K562 (cell line): Measurements from ENCODE around the gene KCP. TPM values are rescaled to one million over a fixed set of nuclear protein-coding genes. Genes with fewer than 3 reads are reported as not detected.

Source experiments
- ARNT ChIP-seq, 2 experiments: fragments of 450-650 bp; IDR thresholded peaks; 2 replicates each; pipeline ENCODE4 v1.6.1; 2016; ENCODE audit warnings: mild to moderate bottlenecking in 1 of 2
- CBFA2T2 ChIP-seq: fragments of 450-650 bp; conservative IDR thresholded peaks from 2 replicates; pipeline ENCODE4 v1.6.1; 2017; ENCODE audit warnings: mild to moderate bottlenecking
- CBX1 ChIP-seq: sonication (generic); IDR thresholded peaks from 2 replicates; pipeline ENCODE4 v1.6.1; 2016; ENCODE audit warnings: antibody characterized with exemption, low read depth, mild to moderate bottlenecking
- CSDE1 ChIP-seq, 2 experiments: fragments of 450-650 bp; IDR thresholded peaks; 2 replicates each; pipeline ENCODE4 v1.6.1; 2016; ENCODE audit warnings: mild to moderate bottlenecking in 1 of 2
- FOS ChIP-seq: IDR thresholded peaks from 3 replicates; pipeline ENCODE4 v1.6.1; 2011; ENCODE audit not compliant: insufficient read length; ENCODE audit errors: extremely low read depth
- HDAC3 ChIP-seq: fragments of 450-650 bp; IDR thresholded peaks from 2 replicates; pipeline ENCODE4 v1.6.1; 2018; ENCODE audit warnings: borderline replicate concordance, mild to moderate bottlenecking, moderate library complexity; ENCODE audit not compliant: partially characterized antibody
- HNRNPK ChIP-seq: fragments of 200-400 bp; formaldehyde crosslinking; IDR thresholded peaks from one replicate; pipeline ENCODE4 v1.6.1; 2018; ENCODE audit warnings: mild to moderate bottlenecking, low read depth, low read length; ENCODE audit not compliant: poor library complexity, severe bottlenecking
- KAT7 ChIP-seq: sonication (generic); formaldehyde crosslinking; IDR thresholded peaks from 2 replicates; pipeline ENCODE4 v1.8.0; 2022; ENCODE audit warnings: missing genetic modification reagents, mild to moderate bottlenecking, borderline replicate concordance
- MYC ChIP-seq, 2 experiments: fragments of 250-450 bp in 1 of 2; sonication (Bioruptor Pico) in 1 of 2; IDR thresholded peaks; 2 replicates each; pipeline versions ENCODE4 v1.5.1 to v1.6.1; 2012 to 2021; ENCODE audit warnings: low read depth in 2 of 2, borderline replicate concordance in 1 of 2, improper control_type of control experiment in 1 of 2, low read length in 1 of 2, mild to moderate bottlenecking in 1 of 2, moderate library complexity in 1 of 2
- POLR2G ChIP-seq: fragments of 200-400 bp; formaldehyde crosslinking; IDR thresholded peaks from 2 replicates; pipeline ENCODE4 v1.6.1; 2017; ENCODE audit warnings: low read depth, mild to moderate bottlenecking, antibody characterized with exemption, low read length, moderate library complexity
- SRF ChIP-seq, 2 experiments: fragments of 250-450, 450-650 bp in 1 of 2; sonication (Bioruptor Pico) in 1 of 2; sonication (generic) in 1 of 2; formaldehyde crosslinking; IDR thresholded peaks; 2 replicates each; pipeline versions ENCODE4 v1.5.0 to v1.5.1; 2020 to 2022; ENCODE audit warnings: mild to moderate bottlenecking in 1 of 2, missing genetic modification reagents in 1 of 2
- SRSF7 ChIP-seq: fragments of 200-400 bp; formaldehyde crosslinking; optimal IDR thresholded peaks from 2 replicates; pipeline ENCODE3; 2017; ENCODE audit warnings: mild to moderate bottlenecking, low read depth, low read length
- USF2 ChIP-seq: sonication (generic); formaldehyde crosslinking; IDR thresholded peaks from 2 replicates; pipeline ENCODE4 v1.5.0; 2020; ENCODE audit warnings: missing genetic modification reagents
- VEZF1 ChIP-seq: fragments of 200-800 bp; sonication (Bioruptor generic); IDR thresholded peaks from 2 replicates; pipeline ENCODE4 v1.6.1; 2017; ENCODE audit warnings: missing genetic modification characterization, missing compliant biosample characterization
- ZFP91 ChIP-seq: sonication (generic); formaldehyde crosslinking; IDR thresholded peaks from 2 replicates; pipeline ENCODE4 v1.8.0; 2022; ENCODE audit warnings: mild to moderate bottlenecking, missing genetic modification reagents
- ZNF133 ChIP-seq: fragments of 250-450 bp; sonication (Bioruptor Pico); IDR thresholded peaks from 2 replicates; pipeline ENCODE4 v1.4.0; 2020; ENCODE audit warnings: mild to moderate bottlenecking
- ZNF232 ChIP-seq: sonication (generic); formaldehyde crosslinking; IDR thresholded peaks from 2 replicates; pipeline ENCODE4 v1.8.0; 2022; ENCODE audit warnings: mild to moderate bottlenecking, missing genetic modification reagents
- polyA plus RNA-seq, 8 experiments: library from polyadenylated mRNA; depleted of rRNA in 4 of 8; stranded (reverse) in 5 of 8; unstranded in 3 of 8; fragments of >200 nt; fragmentation: Nextera tagmentation in 2 of 8; fragmentation: Illumina TruSeq in 1 of 8; extraction: Ambion mirVana in 2 of 8; extraction: Trizol in 1 of 8; gene quantifications; 2 replicates each; pipeline versions ENCODE4 v1.2.1 to v1.2.3, GENCODE V29; 2011 to 2014; ENCODE audit warnings: inconsistent platforms in 1 of 8, missing spikeins in 1 of 8
- total RNA-seq, 7 experiments: library from RNA; depleted of rRNA in 6 of 7; stranded (reverse); fragments of >200 nt in 6 of 7; fragmentation: Illumina TruSeq in 2 of 7; extraction: Trizol in 2 of 7; gene quantifications; 2 replicates each; pipeline versions ENCODE4 v1.2.1 to v1.2.3, GENCODE V29; 2011 to 2021; ENCODE audit warnings: low replicate concordance in 1 of 7
- TF ChIP-seq, protein P1 (sequence below), 2 experiments: IDR thresholded peaks; 2 replicates each; pipeline ENCODE4 v1.6.1; 2012; ENCODE audit warnings: improper control_type of control experiment in 2 of 2, low read depth in 2 of 2, low read length in 2 of 2, borderline replicate concordance in 1 of 2
- TF ChIP-seq, protein P2 (sequence below): fragments of 250-450 bp; sonication (Bioruptor Pico); IDR thresholded peaks from 2 replicates; pipeline ENCODE4 v1.5.0; 2021

The KCP gene
- total and polyA plus RNA-seq, 9 of the 15 experiments (the other 6 are each of a cell fraction or from before 2014, with no cell fraction given), result 0.06 to 0.17 (median 0.12) TPM; not detected in 3

DNA sequence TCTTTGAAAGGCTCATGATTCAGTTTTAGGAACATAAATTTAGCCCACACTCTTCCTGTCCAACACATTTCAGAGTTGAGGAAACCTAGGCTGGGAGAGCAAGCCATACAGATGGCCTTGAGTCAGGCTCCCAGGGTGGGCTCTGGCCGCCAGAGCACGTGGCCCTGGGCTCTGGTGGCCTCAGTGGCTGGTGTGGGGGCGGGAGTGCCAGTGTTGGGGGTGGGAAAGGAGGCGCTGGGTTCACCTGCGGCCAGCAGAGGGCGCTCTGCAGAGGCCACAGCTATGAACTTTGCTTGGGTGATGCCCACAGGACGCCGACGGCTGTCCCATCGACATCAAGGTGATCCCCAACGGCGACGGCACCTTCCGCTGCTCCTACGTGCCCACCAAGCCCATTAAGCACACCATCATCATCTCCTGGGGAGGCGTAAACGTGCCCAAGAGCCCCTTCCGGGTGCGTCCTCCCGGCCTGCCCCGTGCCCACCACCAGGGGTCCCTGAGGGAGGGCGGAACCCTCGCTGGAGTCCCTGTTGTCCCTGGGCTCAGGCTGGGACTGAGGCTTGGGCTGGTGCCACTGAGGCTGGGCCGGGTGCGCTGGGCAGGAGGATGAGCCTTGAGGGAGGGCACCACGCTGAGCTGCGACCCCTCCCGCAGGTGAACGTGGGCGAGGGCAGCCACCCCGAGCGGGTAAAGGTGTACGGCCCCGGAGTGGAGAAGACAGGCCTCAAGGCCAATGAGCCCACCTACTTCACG lies 68.4 kb downstream of the KCP start (continued):
- TF ChIP-seq CBFA2T2 (no peak), SRF (CRISPR knock-in tag; IDR thresholded peaks at IDR 0.05) (no peak), CBX1 (0 out of 2 replicates have a peak, but pooled peaks have one; percentile 40), ZFP91 (no peak), HDAC3 (no peak), KAT7 (no peak; the same call in 1 of the 2 replicates), SRSF7 (no peak), ZNF133 (CRISPR knock-in tag) (no peak), MYC (IDR thresholded peaks at IDR 0.05; ENCODE audit: low read depth, low read length) (peak; percentile 55; the same call in 1 of the 2 replicates), MYC (CRISPR knock-in tag; IDR thresholded peaks at IDR 0.05; ENCODE audit: borderline replicate concordance, low read depth) (no peak), VEZF1 (CRISPR knock-in tag) (peak; percentile 62), HNRNPK (no peak), FOS (no peak), USF2 (CRISPR knock-in tag) (peak; percentile 44), CSDE1 (IDR thresholded peaks at IDR 0.05) (no peak), ZNF232 (no peak), ARNT (IDR thresholded peaks at IDR 0.05) (no peak), POLR2G (peak; percentile 81)
- TF ChIP-seq, protein P1, sequence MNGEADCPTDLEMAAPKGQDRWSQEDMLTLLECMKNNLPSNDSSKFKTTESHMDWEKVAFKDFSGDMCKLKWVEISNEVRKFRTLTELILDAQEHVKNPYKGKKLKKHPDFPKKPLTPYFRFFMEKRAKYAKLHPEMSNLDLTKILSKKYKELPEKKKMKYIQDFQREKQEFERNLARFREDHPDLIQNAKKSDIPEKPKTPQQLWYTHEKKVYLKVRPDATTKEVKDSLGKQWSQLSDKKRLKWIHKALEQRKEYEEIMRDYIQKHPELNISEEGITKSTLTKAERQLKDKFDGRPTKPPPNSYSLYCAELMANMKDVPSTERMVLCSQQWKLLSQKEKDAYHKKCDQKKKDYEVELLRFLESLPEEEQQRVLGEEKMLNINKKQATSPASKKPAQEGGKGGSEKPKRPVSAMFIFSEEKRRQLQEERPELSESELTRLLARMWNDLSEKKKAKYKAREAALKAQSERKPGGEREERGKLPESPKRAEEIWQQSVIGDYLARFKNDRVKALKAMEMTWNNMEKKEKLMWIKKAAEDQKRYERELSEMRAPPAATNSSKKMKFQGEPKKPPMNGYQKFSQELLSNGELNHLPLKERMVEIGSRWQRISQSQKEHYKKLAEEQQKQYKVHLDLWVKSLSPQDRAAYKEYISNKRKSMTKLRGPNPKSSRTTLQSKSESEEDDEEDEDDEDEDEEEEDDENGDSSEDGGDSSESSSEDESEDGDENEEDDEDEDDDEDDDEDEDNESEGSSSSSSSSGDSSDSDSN (IDR thresholded peaks at IDR 0.05; ENCODE audit: borderline replicate concordance in 1 of 2, low read depth in 2 of 2, low read length in 2 of 2), result no peak
- TF ChIP-seq, protein P2, sequence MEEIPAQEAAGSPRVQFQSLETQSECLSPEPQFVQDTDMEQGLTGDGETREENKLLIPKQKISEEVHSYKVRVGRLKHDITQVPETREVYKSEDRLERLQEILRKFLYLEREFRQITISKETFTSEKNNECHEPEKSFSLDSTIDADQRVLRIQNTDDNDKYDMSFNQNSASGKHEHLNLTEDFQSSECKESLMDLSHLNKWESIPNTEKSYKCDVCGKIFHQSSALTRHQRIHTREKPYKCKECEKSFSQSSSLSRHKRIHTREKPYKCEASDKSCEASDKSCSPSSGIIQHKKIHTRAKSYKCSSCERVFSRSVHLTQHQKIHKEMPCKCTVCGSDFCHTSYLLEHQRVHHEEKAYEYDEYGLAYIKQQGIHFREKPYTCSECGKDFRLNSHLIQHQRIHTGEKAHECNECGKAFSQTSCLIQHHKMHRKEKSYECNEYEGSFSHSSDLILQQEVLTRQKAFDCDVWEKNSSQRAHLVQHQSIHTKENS (CRISPR knock-in tag), result no peak
